ENCODE results near the gene SLC25A44. TPM values are rescaled to one million over a fixed set of nuclear protein-coding genes. Genes with fewer than 3 reads are reported as not detected.

Gene SLC25A44, protein sequence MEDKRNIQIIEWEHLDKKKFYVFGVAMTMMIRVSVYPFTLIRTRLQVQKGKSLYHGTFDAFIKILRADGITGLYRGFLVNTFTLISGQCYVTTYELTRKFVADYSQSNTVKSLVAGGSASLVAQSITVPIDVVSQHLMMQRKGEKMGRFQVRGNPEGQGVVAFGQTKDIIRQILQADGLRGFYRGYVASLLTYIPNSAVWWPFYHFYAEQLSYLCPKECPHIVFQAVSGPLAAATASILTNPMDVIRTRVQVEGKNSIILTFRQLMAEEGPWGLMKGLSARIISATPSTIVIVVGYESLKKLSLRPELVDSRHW
- 10 to 100 TPM; 15.1 to 20.4 (median 17.2) TPM for total RNA-seq

DNA sequence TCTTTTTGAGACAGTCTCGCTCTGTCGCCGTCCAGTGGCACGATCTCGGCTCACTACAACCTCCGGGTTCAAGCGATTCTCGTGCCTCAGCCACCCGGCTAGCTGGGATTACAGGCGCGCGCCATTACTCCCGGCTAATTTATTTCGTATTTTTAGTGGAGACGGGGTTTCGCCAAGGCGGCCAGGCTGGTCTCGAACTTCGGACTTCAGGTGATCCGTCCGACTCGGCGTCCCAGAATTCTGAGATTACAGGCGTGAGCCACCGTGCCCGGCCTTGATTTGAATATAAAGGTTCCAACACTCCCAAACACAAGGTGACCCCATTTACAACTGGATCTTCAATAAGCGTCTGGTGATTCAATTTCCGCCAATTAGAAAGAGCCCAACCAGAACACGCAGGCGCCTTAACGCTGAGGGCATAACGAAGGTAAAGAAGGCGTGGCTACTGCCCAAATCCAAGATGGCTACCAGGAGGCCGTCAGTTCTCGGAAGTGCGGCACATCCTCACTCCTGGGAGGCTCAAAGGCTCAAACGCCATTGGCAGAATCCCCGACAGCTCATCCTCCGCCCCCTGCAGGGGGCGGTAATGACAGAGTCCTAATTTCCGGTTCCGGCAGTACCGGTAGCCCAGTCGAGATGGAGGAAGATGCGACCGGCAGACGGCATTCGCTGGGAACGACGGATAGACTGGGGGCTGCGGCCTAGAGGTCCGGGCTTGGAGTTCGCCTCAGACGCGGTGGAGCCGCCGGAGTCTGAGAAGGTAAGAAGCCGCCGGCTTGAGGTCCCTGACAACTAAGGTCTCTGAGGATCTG, at the start of gene SLC25A44:
Gene SLC25A44, plus strand, starts transcription at position 617 of the 812 bp plus-strand sequence. CDS start 5,744 bp downstream, outside the sequence.
- peak within 1 kb of the TSS; percentile 68 for H3K27ac ChIP-seq
- DNase-seq (ENCODE audit: low spot score in 2 of 2), result peak; percentile 98
- no peaks in the 10 kb centered on the region for H3K36me3 ChIP-seq
- TF ChIP-seq POLR2A (IDR thresholded peaks at IDR 0.05) (no peak), POLR2AphosphoS5 (IDR thresholded peaks at IDR 0.05) (peak in 2 of 3 donors; percentile 49 to 91)
- TF ChIP-seq, protein P1, sequence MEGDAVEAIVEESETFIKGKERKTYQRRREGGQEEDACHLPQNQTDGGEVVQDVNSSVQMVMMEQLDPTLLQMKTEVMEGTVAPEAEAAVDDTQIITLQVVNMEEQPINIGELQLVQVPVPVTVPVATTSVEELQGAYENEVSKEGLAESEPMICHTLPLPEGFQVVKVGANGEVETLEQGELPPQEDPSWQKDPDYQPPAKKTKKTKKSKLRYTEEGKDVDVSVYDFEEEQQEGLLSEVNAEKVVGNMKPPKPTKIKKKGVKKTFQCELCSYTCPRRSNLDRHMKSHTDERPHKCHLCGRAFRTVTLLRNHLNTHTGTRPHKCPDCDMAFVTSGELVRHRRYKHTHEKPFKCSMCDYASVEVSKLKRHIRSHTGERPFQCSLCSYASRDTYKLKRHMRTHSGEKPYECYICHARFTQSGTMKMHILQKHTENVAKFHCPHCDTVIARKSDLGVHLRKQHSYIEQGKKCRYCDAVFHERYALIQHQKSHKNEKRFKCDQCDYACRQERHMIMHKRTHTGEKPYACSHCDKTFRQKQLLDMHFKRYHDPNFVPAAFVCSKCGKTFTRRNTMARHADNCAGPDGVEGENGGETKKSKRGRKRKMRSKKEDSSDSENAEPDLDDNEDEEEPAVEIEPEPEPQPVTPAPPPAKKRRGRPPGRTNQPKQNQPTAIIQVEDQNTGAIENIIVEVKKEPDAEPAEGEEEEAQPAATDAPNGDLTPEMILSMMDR (IDR thresholded peaks at IDR 0.05), result peak; percentile 48 to 61
- 1% methylated on average over 55 of the region's 59 CpGs for WGBS
- H3K4me1 ChIP-seq, result peaks cover 21% of the 10 kb centered on the region
- no peaks in the 10 kb centered on the region for H3K9me3 ChIP-seq
- peak within 1 kb of the TSS; percentile 77 for H3K4me3 ChIP-seq
- H3K27me3 ChIP-seq, result no peaks in the 10 kb centered on the region

DNA sequence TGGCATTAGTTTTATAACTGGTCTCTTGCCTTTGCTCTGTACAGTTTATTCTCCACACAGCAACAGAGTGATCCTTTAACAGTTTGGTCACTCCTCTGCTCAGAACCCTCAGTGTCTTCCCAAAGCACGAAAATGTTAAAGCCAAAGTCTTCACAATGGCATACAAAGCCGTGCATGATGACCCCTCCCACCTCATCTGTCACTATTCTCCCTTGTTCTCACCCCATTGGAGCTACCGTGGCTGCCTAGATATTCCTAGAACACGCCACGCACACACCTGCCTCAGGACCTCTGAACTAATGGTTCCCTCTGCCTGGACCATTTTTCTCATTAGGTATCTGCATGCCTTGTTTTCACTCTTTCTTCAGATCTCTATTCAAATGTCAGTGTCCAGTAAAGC, 49.2 kb upstream of the SLC25A44 start:
- Histone ChIP-seq H3K27me3 (no peaks in the 10 kb centered on the region), H3K9me3 (no peaks in the 10 kb centered on the region), H3K36me3 (peaks cover 1% of the 10 kb centered on the region), H3K27ac (no peak overlapping the region), H3K4me1 (peaks cover 38% of the 10 kb centered on the region), H3K4me3 (no peak overlapping the region)
- TF ChIP-seq EP300 (IDR thresholded peaks at IDR 0.05), result no peak
- TF ChIP-seq POLR2A (IDR thresholded peaks at IDR 0.05), result no peak
- no peak for TF ChIP-seq POLR2AphosphoS5 (IDR thresholded peaks at IDR 0.05)
- TF ChIP-seq, protein P1 (IDR thresholded peaks at IDR 0.05), result no peak
- no peak for DNase-seq (ENCODE audit: low spot score in 2 of 2)
- 50% methylated on average over 5 of the region's 5 CpGs for WGBS

DNA sequence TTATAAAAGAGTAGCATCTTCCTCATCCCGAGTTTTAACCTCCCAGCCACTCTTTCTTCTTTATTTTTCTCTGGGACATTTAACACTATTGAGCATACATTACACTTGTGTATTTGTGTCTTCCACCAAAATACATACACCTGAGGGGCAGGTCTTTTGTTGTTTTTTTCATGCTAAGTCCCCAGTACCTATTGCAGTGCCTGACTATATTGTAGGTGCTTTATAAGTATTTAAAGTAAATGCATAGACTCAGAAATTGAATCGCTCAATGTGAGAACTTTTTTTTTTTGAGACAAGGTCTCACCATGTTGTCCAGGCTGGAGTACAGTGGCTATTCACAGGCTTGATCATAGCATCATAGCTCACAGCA, 48.3 kb upstream of the SLC25A44 start:
- Histone ChIP-seq H3K4me3 (no peak overlapping the region), H3K27ac (no peak overlapping the region), H3K4me1 (peaks cover 30% of the 10 kb centered on the region), H3K36me3 (no peaks in the 10 kb centered on the region), H3K9me3 (no peaks in the 10 kb centered on the region), H3K27me3 (no peaks in the 10 kb centered on the region)
- DNase-seq (ENCODE audit: low spot score in 2 of 2), result no peak
- TF ChIP-seq POLR2A (IDR thresholded peaks at IDR 0.05) (no peak), POLR2AphosphoS5 (IDR thresholded peaks at IDR 0.05) (no peak), EP300 (IDR thresholded peaks at IDR 0.05) (no peak)
- TF ChIP-seq, protein P1 (IDR thresholded peaks at IDR 0.05), result no peak
- WGBS, result 59% methylated on average over 2 of the region's 2 CpGs

DNA sequence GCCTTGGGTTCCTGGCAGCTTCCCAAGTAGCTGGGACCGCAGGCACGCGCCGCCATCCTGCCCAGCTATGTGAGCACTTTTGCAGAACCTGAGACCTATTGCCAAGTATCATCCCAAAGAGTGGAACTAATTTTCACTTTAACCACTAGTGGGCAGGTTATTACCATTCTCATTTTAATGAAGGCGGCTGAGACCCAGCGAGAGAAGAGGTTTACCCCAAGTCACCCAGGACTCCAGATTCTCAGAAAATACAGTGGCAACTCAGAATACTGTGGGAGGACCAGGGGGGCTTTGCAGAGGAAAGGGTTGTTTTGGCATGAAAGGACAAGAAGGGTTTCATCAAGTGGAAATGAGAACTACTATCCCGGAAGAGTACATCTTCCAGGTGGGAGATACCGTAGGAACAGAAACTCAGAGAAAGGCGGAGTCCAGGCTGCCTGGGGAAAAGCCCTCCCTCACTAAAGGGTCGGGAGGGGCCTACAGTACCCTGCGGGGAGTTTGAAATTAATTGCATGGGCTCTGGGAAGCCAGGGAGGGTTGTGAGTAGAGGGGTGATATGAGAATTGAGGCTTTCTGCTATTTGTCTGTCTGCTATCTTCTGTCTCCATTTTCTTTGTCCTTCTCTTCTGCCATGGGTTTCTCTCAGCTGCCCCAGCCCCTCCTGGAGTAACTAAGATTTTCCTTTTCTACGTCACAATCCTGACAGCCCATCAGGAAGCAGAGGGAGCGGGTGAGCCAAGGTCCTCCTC, 47.7 kb upstream of the SLC25A44 start:
- peak in 1 of 2 donors; percentile 87 for DNase-seq (ENCODE audit: low spot score in 2 of 2)
- Histone ChIP-seq H3K4me1 (peaks cover 28% of the 10 kb centered on the region), H3K27me3 (no peaks in the 10 kb centered on the region), H3K4me3 (no peak overlapping the region), H3K36me3 (no peaks in the 10 kb centered on the region), H3K27ac (no peak overlapping the region), H3K9me3 (no peaks in the 10 kb centered on the region)
- TF ChIP-seq POLR2AphosphoS5 (IDR thresholded peaks at IDR 0.05) (peak in 1 of 3 donors; percentile 42), POLR2A (IDR thresholded peaks at IDR 0.05) (no peak), EP300 (IDR thresholded peaks at IDR 0.05) (no peak)
- TF ChIP-seq, protein P1 (IDR thresholded peaks at IDR 0.05), result peak; percentile 37 to 68
- 10% methylated on average over 13 of the region's 13 CpGs for WGBS
